ENCODE results near the gene CYTH1. TPM values are rescaled to one million over a fixed set of nuclear protein-coding genes. Genes with fewer than 3 reads are reported as not detected.

Gene CYTH1
- total RNA-seq, 6 experiments from 2014 or later, result 7.7 to 15.3 (median 10.9) TPM

GRCh38 chr17:78727057-78727456 lies 55.0 kb downstream of the CYTH1 start:
- Mint-ChIP-seq H3K4me3 (no peak overlapping the region), H3K9me3 (no peaks in the 10 kb centered on the region), H3K36me3 (ENCODE audit: low read depth) (no peaks in the 10 kb centered on the region), H3K27me3 (ENCODE audit: insufficient read depth) (peaks cover 4% of the 10 kb centered on the region), H3K4me1 (ENCODE audit: low read depth) (peaks cover 31% of the 10 kb centered on the region), H3K27ac (no peak overlapping the region)
- TF ChIP-seq CTCF (IDR thresholded peaks at IDR 0.05), result no peak
- no peak for DNase-seq

DNA sequence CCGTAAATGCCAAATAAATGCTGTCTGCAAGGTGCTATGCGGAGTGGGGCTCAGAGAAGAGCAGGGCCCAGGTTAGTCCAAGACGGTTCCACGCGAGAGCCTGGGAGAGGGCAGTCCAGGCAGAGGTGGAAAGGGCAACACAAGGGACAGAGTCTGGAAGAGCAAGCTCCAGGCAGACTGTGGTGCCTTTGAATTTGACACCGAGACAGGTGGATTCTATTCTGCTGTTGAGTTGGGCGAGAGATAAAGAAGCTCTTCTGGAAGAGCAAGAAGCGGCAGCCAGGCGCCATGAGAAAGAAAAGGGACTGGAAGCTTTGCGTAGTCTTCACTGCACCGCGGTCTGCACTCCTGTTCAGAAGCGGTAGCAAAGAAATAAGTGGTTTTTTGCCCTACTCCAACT lies 55.6 kb downstream of the CYTH1 start:
- no peaks in the 10 kb centered on the region for H3K36me3 Mint-ChIP-seq (ENCODE audit: low read depth)
- peaks cover 4% of the 10 kb centered on the region for H3K27me3 Mint-ChIP-seq (ENCODE audit: insufficient read depth)
- no peak for DNase-seq
- no peak overlapping the region for H3K4me3 Mint-ChIP-seq
- H3K27ac Mint-ChIP-seq, result no peak overlapping the region
- TF ChIP-seq CTCF (IDR thresholded peaks at IDR 0.05), result no peak
- H3K9me3 Mint-ChIP-seq, result no peaks in the 10 kb centered on the region
- H3K4me1 Mint-ChIP-seq (ENCODE audit: low read depth), result peaks cover 31% of the 10 kb centered on the region

DNA sequence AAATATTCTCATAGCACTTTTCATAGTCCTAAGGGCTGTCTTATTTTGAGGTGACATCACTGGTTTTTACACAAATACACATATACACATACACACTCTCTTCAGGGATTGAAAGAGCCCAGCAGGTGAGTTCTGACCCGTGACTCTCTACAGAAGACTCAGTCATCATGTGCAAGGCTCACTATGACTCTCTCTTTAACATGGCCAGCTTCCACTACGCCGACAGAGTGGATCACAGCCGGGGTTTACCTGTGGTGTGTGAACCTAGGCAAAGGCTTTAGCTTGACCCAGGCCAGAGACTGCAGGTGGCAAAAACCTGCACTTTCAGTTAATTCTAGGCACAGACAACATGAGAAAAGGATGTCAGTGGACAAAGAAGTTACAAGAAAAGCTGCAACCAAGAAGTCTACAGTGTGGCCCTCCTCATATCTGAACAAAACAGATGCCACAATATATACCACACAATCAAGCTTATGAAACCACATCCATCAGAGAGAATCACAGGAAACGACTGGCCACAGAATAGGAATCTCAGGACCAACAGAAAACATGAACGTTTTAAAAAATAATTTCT lies 56.5 kb downstream of the CYTH1 start:
- peaks cover 31% of the 10 kb centered on the region for H3K4me1 Mint-ChIP-seq (ENCODE audit: low read depth)
- H3K36me3 Mint-ChIP-seq (ENCODE audit: low read depth), result no peaks in the 10 kb centered on the region
- H3K4me3 Mint-ChIP-seq, result no peak overlapping the region
- no peaks in the 10 kb centered on the region for H3K9me3 Mint-ChIP-seq
- TF ChIP-seq CTCF (IDR thresholded peaks at IDR 0.05), result no peak
- DNase-seq, result no peak
- H3K27ac Mint-ChIP-seq, result no peak overlapping the region
- peaks cover 4% of the 10 kb centered on the region for H3K27me3 Mint-ChIP-seq (ENCODE audit: insufficient read depth)

GRCh38 chr17:78724999-78725398 lies 57.1 kb downstream of the CYTH1 start:
- H3K27ac Mint-ChIP-seq, result no peak overlapping the region
- no peak for TF ChIP-seq CTCF (IDR thresholded peaks at IDR 0.05)
- H3K27me3 Mint-ChIP-seq (ENCODE audit: insufficient read depth), result peaks cover 4% of the 10 kb centered on the region
- no peak overlapping the region for H3K4me3 Mint-ChIP-seq
- H3K4me1 Mint-ChIP-seq (ENCODE audit: low read depth), result peaks cover 31% of the 10 kb centered on the region
- no peaks in the 10 kb centered on the region for H3K36me3 Mint-ChIP-seq (ENCODE audit: low read depth)
- H3K9me3 Mint-ChIP-seq, result no peaks in the 10 kb centered on the region
- no peak for DNase-seq

DNA sequence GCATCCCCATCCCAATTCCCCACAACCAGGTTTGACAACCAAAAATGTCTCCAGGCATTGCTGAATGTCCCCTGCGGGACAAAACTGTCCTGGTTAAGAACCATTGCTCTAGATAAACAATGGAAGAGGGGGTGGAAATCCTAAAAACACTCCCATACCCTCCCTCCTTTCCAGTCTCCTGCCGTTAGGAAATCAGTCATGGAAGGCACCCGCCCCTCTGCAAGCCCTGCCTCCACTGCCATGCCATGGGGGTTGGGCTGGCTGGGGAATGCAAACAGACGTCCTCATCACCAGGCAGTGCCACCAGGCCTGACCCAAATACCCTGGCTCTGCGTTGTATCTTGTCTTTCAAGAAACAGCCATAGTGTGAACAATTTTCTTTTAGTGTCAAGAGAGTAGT lies 57.5 kb downstream of the CYTH1 start:
- H3K36me3 Mint-ChIP-seq (ENCODE audit: low read depth), result no peaks in the 10 kb centered on the region
- peaks cover 5% of the 10 kb centered on the region for H3K27me3 Mint-ChIP-seq (ENCODE audit: insufficient read depth)
- H3K27ac Mint-ChIP-seq, result no peak overlapping the region
- H3K4me3 Mint-ChIP-seq, result no peak overlapping the region
- DNase-seq, result no peak
- H3K9me3 Mint-ChIP-seq, result no peaks in the 10 kb centered on the region
- H3K4me1 Mint-ChIP-seq (ENCODE audit: low read depth), result peaks cover 31% of the 10 kb centered on the region
- no peak for TF ChIP-seq CTCF (IDR thresholded peaks at IDR 0.05)

GRCh38 chr17:78723957-78724356 lies 58.1 kb downstream of the CYTH1 start:
- H3K4me3 Mint-ChIP-seq, result no peak overlapping the region
- H3K27me3 Mint-ChIP-seq (ENCODE audit: insufficient read depth), result peaks cover 3% of the 10 kb centered on the region
- H3K27ac Mint-ChIP-seq, result no peak overlapping the region
- no peak for TF ChIP-seq CTCF (IDR thresholded peaks at IDR 0.05)
- no peaks in the 10 kb centered on the region for H3K9me3 Mint-ChIP-seq
- no peak for DNase-seq
- H3K4me1 Mint-ChIP-seq (ENCODE audit: low read depth), result peaks cover 31% of the 10 kb centered on the region
- no peaks in the 10 kb centered on the region for H3K36me3 Mint-ChIP-seq (ENCODE audit: low read depth)
